Measurements from ENCODE around the gene PRDX5.
"Not testable (repeated sequence)": the region's sequence is repeated elsewhere in the genome, so short reads cannot be mapped to it uniquely, and the experiment has no call there.

Gene PRDX5

DNA sequence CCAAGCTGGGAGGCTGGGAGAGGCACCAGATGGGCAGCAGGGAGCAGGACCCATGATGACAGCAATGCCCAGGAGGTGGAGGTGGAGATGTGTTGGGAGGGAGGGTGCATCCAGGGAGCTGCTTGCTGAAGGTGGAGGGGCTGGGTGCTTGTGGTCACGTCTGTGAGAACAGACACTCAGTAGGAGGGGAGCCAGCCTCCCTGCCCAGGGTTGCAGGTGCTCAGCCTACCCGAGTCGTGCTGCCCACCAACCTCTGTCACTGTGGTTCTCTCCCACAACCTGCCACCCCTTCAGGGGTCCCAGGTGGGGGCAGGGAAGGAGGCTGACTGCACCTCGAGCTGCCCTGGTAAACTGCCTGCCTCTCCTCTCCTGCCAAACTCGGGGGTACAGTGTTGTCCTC, 5.5 kb downstream of the PRDX5 start:
- in situ Hi-C loops (cut with MboI; ENCODE audit: low sequenced_read_pairs): no loop called here

DNA sequence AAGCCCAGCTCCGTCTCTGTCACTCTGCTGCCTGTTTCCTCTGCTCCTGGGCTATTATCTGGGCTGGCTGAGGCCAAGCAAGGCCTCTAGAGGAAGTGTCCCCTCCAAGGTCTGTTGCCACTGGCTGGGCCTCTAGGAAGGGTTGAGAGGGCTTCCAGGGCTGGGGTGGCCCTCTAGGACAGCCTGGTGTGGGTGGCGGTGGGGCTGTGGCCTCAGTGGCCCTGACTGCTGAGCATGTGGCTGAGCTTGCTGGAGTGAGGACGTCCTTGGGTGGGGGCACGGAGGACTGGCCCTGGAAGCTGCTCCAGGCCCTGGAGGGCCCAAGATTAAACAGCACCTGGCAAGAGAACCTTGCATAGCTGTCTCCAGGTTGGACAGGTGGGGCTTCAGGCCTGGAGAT, 6.1 kb downstream of the PRDX5 start:
- in situ Hi-C loops (cut with MboI; ENCODE audit: low sequenced_read_pairs): not testable (repeated sequence)

- in situ Hi-C loops (cut with MboI; ENCODE audit: low sequenced_read_pairs): no loop called here
Observed at GRCh38 chr11:64324692-64325469, 7.0 kb downstream of the PRDX5 start.

DNA sequence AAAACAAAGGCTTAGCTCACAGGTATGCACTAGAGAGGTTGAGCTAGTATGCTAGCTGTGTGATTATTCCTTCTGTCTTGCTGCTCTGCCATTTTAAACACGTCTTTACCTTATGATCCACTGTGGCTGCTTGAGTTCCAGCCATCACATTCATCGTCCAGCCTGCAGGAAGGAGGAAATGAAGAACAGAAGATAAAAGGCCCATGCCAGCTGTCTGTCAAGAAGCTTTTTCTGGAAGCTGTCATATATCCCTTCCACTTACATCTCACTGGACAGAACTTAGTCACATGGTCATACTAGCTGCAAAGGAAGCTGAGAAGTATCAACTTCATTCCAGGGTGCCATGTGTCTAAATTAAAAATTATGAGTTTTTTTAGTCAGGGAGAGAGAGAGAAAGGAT, 9.5 kb downstream of the PRDX5 start:
- in situ Hi-C loops (cut with MboI; ENCODE audit: low sequenced_read_pairs): no loop called here

DNA sequence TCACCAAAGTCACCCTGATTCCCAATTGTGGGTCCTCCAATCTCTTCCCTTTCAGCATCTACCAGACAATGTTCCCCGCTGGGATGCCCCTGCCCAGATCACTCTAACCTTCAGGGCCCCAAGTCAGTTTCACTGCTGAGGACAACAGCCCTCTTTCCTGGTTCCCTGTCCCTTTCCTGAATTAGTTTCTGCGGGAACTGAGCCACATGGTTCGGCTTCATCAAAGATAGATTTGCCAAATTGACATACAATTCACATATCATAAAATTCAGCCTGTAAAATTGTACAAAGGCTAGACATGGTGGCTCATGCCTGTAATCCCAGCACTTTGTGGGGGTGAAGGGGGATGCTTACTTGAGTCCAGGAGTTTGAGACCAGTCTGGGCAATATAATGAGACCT, 10.1 kb downstream of the PRDX5 start:
- in situ Hi-C loops (cut with MboI; ENCODE audit: low sequenced_read_pairs): no loop called here

DNA sequence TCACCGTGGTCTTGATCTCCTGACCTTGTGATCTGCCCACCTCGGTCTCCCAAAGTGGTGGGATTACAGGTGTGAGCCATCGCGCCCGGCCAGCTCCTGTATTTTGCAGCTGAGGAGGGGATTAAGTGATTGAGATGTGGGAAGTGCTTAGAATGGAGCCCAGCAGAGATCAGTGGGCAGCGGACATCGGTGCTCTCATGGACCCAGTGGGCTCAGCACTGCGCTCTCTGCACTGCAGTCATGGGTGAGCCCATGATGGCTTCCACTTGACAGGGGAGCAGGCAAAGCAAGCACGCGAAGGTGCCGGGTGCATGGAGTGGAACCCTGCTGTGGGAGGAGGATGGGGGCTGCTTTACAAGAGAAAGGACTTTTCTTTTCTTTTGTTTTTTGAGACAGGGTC, 13.0 kb downstream of the PRDX5 start:
- in situ Hi-C loops (cut with MboI; ENCODE audit: low sequenced_read_pairs): no loop called here

DNA sequence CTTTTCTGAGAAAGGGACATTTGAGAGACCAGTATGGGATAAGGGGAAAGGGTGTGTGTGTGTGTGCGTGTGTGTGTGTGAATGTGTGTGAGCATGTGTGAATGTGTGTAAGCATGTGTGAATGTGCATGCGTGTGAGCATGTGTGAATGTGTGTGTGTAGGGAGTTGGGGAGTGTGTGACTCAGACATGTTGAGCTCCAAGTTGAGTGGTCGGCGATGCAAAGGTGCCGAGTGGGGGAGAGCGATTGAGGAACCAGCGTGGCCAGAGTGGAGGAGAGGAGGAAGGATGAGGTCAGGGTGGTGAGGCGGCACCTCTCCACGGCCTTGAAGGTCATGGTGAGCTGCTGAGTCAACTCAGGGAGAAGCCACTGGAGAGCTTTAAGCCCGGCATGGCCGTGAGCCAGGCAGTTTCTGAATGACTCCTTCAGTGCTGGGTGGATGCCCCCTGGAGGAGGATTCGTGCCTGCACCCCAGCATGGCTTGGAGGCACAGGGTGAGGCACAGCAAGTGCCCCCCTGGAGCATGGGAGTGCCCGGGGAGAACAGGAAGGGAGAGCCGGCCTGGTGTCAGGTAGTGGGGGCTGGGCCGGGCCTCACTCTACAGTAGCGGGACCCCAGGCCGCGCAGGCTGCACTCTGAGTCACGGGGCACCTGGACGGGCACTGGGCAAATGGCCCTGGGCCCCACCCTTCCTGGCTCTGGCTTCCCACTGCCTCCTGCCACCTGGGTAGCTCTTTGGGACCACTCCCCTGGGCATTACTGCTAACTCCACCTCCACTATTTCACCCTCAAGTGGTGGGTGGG, 13.8 kb downstream of the PRDX5 start:
- in situ Hi-C loops (cut with MboI; ENCODE audit: low sequenced_read_pairs): no loop called here

GRCh38 chr11:64333556-64333955, 15.6 kb downstream of the PRDX5 start:
- in situ Hi-C loops (cut with MboI; ENCODE audit: low sequenced_read_pairs): no loop called here

- in situ Hi-C loops (cut with MboI; ENCODE audit: low sequenced_read_pairs): no loop called here
Observed at GRCh38 chr11:64334764-64335735, 17.1 kb downstream of the PRDX5 start.

DNA sequence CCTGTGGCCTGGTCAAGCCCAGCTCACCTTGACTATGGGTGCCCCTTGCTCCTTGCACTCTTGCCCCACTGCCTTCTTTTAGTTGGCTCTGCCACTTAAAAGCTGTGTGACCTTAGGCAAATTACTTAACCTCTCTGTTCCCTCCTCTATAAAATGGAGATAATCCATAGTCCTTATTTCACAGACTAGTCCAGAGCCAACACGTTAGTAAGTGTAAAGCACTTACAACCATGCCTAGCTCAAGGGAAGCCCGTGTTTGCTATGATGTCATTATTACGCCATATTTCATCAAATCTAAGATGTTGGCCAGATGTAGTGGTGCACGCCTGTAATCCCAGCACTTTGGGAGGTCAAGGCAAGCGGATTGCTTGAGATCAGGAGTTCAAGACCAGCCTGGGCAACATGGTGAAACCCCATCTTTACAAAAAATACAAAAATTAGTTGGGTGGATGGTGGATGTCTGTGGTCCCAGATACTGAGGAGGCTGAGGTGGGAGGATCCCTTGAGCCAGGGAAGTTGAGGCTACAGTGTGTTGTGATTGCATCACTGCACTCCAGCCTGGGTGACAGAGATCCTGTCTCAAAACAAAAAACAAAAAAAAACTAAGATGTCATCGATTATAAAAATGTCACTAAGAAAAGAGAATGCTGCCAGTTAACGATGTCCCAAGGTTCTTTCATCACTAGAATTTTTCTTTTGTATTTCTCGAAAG, 19.8 kb downstream of the PRDX5 start:
- in situ Hi-C loops (cut with MboI; ENCODE audit: low sequenced_read_pairs): no loop called here

DNA sequence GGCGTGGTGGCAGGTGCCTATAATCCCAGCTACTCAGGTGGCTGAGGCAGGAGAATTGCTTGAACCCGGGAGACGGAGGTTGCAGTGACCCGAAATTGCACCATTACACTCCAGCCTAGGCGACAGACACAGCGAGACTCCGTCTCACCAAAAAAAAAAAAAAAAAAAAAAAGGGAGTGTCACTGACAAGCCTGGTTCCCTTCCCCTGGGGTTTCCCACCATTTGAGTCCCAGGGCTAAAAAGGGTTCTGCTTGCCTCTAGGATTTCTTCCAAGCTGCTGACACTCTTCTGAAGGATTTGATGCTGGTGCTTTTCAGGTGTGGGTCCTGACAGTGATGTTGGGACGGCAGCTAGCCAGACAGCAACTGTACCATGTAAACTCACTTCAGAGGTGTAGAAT, 20.8 kb downstream of the PRDX5 start:
- in situ Hi-C loops (cut with MboI; ENCODE audit: low sequenced_read_pairs): no loop called here

DNA sequence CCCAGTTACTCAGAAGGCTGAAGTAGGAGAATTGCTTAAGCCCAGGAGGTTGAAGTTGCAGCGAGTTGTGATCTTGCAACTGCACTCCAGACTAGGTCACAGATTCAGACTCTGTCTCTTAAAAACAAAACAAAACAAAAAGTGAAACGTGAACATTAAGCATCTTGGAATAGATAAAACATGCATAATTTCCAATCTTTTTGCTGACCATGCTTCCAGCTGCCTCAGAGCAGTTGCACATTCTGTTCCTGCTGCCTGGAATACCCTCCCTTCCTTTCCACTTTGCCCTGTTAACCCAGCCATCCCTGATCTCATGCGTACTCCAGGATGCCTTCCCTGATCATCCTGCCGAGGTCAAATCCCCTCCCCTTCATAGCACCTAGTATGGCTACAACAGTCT, 21.4 kb downstream of the PRDX5 start:
- in situ Hi-C loops (cut with MboI; ENCODE audit: low sequenced_read_pairs): no loop called here

GRCh38 chr11:64339754-64340408, 22.0 kb downstream of the PRDX5 start, which contains the start of gene CCDC88B:
CCDC88B (plus strand) TSS chr11:64340204; CDS start chr11:64340267, 63 bp downstream.
- in situ Hi-C loops (cut with MboI; ENCODE audit: low sequenced_read_pairs): no loop called here

GRCh38 chr11:64340671-64341335, 22.9 kb downstream of the PRDX5 start:
- in situ Hi-C loops (cut with MboI; ENCODE audit: low sequenced_read_pairs): no loop called here

- in situ Hi-C loops (cut with MboI; ENCODE audit: low sequenced_read_pairs): no loop called here
Observed at GRCh38 chr11:64341429-64341828, 23.5 kb downstream of the PRDX5 start.

GRCh38 chr11:64341851-64342791, 24.2 kb downstream of the PRDX5 start:
- in situ Hi-C loops (cut with MboI; ENCODE audit: low sequenced_read_pairs): no loop called here

- in situ Hi-C loops (cut with MboI; ENCODE audit: low sequenced_read_pairs): no loop called here
Observed at GRCh38 chr11:64342869-64343745, 25.2 kb downstream of the PRDX5 start.
